GM18868 (cell line): ENCODE data around the gene PERCC1.

Experiments used
- ATAC-seq: cut with Tn5 transposase; IDR thresholded peaks from one replicate; pipeline ENCODE4 v1.9.1; 2021; ENCODE audit warnings: mild to moderate bottlenecking, moderate library complexity; ENCODE audit not compliant: unreplicated experiment

Gene PERCC1

GRCh38 chr16:1448536-1449116 is 17.7 kb downstream of the PERCC1 start:
- ATAC-seq: no peak

- no peak for ATAC-seq
Measured at GRCh38 chr16:1449201-1449788, 18.4 kb downstream of the PERCC1 start.

- ATAC-seq: no peak
Measured at GRCh38 chr16:1450218-1450617, 19.3 kb downstream of the PERCC1 start.

- no peak for ATAC-seq
Measured at GRCh38 chr16:1450841-1451240, 20.0 kb downstream of the PERCC1 start.

GRCh38 chr16:1451702-1452392 is 21.0 kb downstream of the PERCC1 start:
- no peak for ATAC-seq

- no peak for ATAC-seq
Measured at GRCh38 chr16:1452530-1452929, 21.7 kb downstream of the PERCC1 start.

GRCh38 chr16:1453316-1453715 is 22.4 kb downstream of the PERCC1 start:
- ATAC-seq: no peak

GRCh38 chr16:1454561-1454960 is 23.7 kb downstream of the PERCC1 start:
- no peak for ATAC-seq

- ATAC-seq: no peak
Measured at GRCh38 chr16:1455190-1456171, 24.6 kb downstream of the PERCC1 start.

- no peak for ATAC-seq
Measured at GRCh38 chr16:1456951-1457350, 26.1 kb downstream of the PERCC1 start.

GRCh38 chr16:1457489-1458245 is 26.8 kb downstream of the PERCC1 start:
- no peak for ATAC-seq

- no peak for ATAC-seq
Measured at GRCh38 chr16:1458336-1458976, 27.6 kb downstream of the PERCC1 start.

- no peak for ATAC-seq
Measured at GRCh38 chr16:1458977-1459341, 28.1 kb downstream of the PERCC1 start.

GRCh38 chr16:1459967-1460366 is 29.1 kb downstream of the PERCC1 start:
- ATAC-seq: no peak

- no peak for ATAC-seq
Measured at GRCh38 chr16:1460602-1461138, 29.8 kb downstream of the PERCC1 start.

GRCh38 chr16:1461146-1461545 is 30.3 kb downstream of the PERCC1 start:
- ATAC-seq: no peak

- ATAC-seq: no peak
Measured at GRCh38 chr16:1464196-1464893, 33.5 kb downstream of the PERCC1 start.

- no peak for ATAC-seq
Measured at GRCh38 chr16:1464894-1465566, 34.2 kb downstream of the PERCC1 start.

GRCh38 chr16:1465567-1465915 is 34.7 kb downstream of the PERCC1 start:
- no peak for ATAC-seq
